Measurements from ENCODE around the gene C10orf62. TPM values are rescaled to one million over a fixed set of nuclear protein-coding genes. Genes with fewer than 3 reads are reported as not detected.

C10orf62 gene
- total and polyA plus RNA-seq, 2 of the 8 experiments (the other 6 are each of a cell fraction or from before 2014, with no cell fraction given): 0.05 TPM; not detected in 1

- no peak within 1 kb of the TSS for H3K27ac ChIP-seq (ENCODE audit: low read depth, low read length)
- H3K4me3 ChIP-seq (ENCODE audit: extremely low read depth in 1 of 4, insufficient read depth in 2 of 4, low read depth in 3 of 4, low read length in 4 of 4): no peak within 1 kb of the TSS
- WGBS, 2 experiments (ENCODE audit: extremely low coverage in 1 of 2, insufficient coverage in 1 of 2, insufficient read length in 1 of 2, insufficient replicate concordance in 2 of 2, low coverage in 1 of 2, low lambda C conversion rate in 2 of 2, missing lambda C conversion rate in 1 of 2): 76% methylated on average over 5 of the region's 5 CpGs; no CpG with 5 or more reads in 1 of the 2 experiments
- no peaks in the 10 kb centered on the region for H3K79me1 ChIP-seq (ENCODE audit: low read depth, low read length)
- no peak within 1 kb of the TSS for H3K56ac ChIP-seq (replicated peaks; ENCODE audit: insufficient read length, low read depth, low read length)
- H2BK5ac ChIP-seq (ENCODE audit: low read depth, low read length): no peak within 1 kb of the TSS
- no peaks in the 10 kb centered on the region for H3K79me2 ChIP-seq (ENCODE audit: control insufficient read depth in 1 of 2, insufficient read depth in 2 of 2, low read length in 2 of 2)
- ChIA-PET POLR2A (ENCODE audit: partially characterized antibody) (interaction anchor here (0.9 to 2.1 kb wide), 2 partner anchors 9 to 38 kb away, joined by 3 to 6 read pairs; no protein-coding TSS in a partner anchor), CTCF (ENCODE audit: partially characterized antibody) (interaction anchor here (0.7 to 9.5 kb wide), 10 partner anchors 11 to 191 kb away, joined by 3 to 108 read pairs (median 4); partner anchors contain the start of gene ANKRD2)
- H2BK120ac ChIP-seq (replicated peaks; ENCODE audit: low read depth, low read length): no peak within 1 kb of the TSS
- H3K4me1 ChIP-seq (replicated peaks in 1 of 4; ENCODE audit: control insufficient read depth in 3 of 4, insufficient read depth in 4 of 4, low read length in 3 of 4): peaks cover 0 to 6% (median 2%) of the 10 kb centered on the region in 4 experiments; a peak in 2 of 7 replicates
- H3K4ac ChIP-seq (replicated peaks; ENCODE audit: insufficient read length, low read depth, low read length): no peak within 1 kb of the TSS
- no peak within 1 kb of the TSS for H2BK20ac ChIP-seq (ENCODE audit: low read length)
- H3K23me2 ChIP-seq (ENCODE audit: low read depth, low read length): no peaks in the 10 kb centered on the region
- TF ChIP-seq, protein P1, sequence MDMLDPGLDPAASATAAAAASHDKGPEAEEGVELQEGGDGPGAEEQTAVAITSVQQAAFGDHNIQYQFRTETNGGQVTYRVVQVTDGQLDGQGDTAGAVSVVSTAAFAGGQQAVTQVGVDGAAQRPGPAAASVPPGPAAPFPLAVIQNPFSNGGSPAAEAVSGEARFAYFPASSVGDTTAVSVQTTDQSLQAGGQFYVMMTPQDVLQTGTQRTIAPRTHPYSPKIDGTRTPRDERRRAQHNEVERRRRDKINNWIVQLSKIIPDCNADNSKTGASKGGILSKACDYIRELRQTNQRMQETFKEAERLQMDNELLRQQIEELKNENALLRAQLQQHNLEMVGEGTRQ (IDR thresholded peaks at IDR 0.05; ENCODE audit: low read length): peak; percentile 57
- no peak for TF ChIP-seq SP2 (IDR thresholded peaks at IDR 0.05; ENCODE audit: low read length)
- TF ChIP-seq, protein P2, sequence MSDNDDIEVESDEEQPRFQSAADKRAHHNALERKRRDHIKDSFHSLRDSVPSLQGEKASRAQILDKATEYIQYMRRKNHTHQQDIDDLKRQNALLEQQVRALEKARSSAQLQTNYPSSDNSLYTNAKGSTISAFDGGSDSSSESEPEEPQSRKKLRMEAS (IDR thresholded peaks at IDR 0.05): peak; percentile 45
- TF ChIP-seq POLR2A (IDR thresholded peaks at IDR 0.05; ENCODE audit: control extremely low read depth in 1 of 2, low read depth in 2 of 2, low read length in 2 of 2): no peak
- TF ChIP-seq CBX5 (IDR thresholded peaks at IDR 0.05; ENCODE audit: low read depth, low read length): no peak
- H3K9ac ChIP-seq (replicated peaks in 1 of 4; ENCODE audit: extremely low read depth in 1 of 4, low read depth in 3 of 4, low read length in 3 of 4): no peak within 1 kb of the TSS
- no peak within 1 kb of the TSS for H3K23ac ChIP-seq (ENCODE audit: insufficient read length)
- DNase-seq (ENCODE audit: low read depth in 1 of 2, low spot score in 2 of 2): peak in 1 of 2 experiments; percentile 65
- H4K20me1 ChIP-seq (replicated peaks in 1 of 2; ENCODE audit: control insufficient read depth in 1 of 2, insufficient read depth in 2 of 2, low read length in 2 of 2): no peaks in the 10 kb centered on the region
- H3K36me3 ChIP-seq (ENCODE audit: control insufficient read depth in 2 of 4, insufficient read depth in 4 of 4, low read length in 3 of 4): no peaks in the 10 kb centered on the region
- no peak for FAIRE-seq
- H2BK12ac ChIP-seq (ENCODE audit: low read depth, low read length): no peak within 1 kb of the TSS
- H2BK15ac ChIP-seq (ENCODE audit: low read length): no peak within 1 kb of the TSS
- peak within 1 kb of the TSS; percentile 74; the same call in 1 of the 2 replicates for H2AFZ ChIP-seq (ENCODE audit: low read length)
- no peak within 1 kb of the TSS for H4K8ac ChIP-seq (ENCODE audit: extremely low read depth, insufficient read depth, low read length)
- no peaks in the 10 kb centered on the region for H3K9me3 ChIP-seq (ENCODE audit: insufficient read depth in 2 of 2, low read depth in 1 of 2, low read length in 1 of 2)
- no peak within 1 kb of the TSS for H3K18ac ChIP-seq (ENCODE audit: extremely low read depth, low read length)
- no peak within 1 kb of the TSS for H3K14ac ChIP-seq (ENCODE audit: insufficient read length)
- H4K5ac ChIP-seq (ENCODE audit: insufficient read length, low read depth, low read length): no peak within 1 kb of the TSS
- H2AK5ac ChIP-seq (ENCODE audit: low read depth, low read length): no peak within 1 kb of the TSS
- no peak within 1 kb of the TSS for H3K4me2 ChIP-seq (ENCODE audit: insufficient read depth in 1 of 2, low read depth in 2 of 2, low read length in 2 of 2)
- no peak within 1 kb of the TSS for H4K91ac ChIP-seq (replicated peaks; ENCODE audit: insufficient read length, low read length)
- no peaks in the 10 kb centered on the region for H3K27me3 ChIP-seq (replicated peaks in 1 of 4; ENCODE audit: control insufficient read depth in 3 of 4, extremely low read depth in 1 of 4, insufficient read depth in 3 of 4, low read length in 3 of 4)
These were observed 5.3 kb upstream of the C10orf62 start, which contains the start of gene HOGA1 for GRCh38 chr10:97584060-97584797. Gene HOGA1 (plus strand): TSS chr10:97584389. CDS start chr10:97584704, 315 bp downstream.
